ENCODE results near the gene PEAR1. TPM values are rescaled to one million over a fixed set of nuclear protein-coding genes. Genes with fewer than 3 reads are reported as not detected.

PEAR1 gene, protein sequence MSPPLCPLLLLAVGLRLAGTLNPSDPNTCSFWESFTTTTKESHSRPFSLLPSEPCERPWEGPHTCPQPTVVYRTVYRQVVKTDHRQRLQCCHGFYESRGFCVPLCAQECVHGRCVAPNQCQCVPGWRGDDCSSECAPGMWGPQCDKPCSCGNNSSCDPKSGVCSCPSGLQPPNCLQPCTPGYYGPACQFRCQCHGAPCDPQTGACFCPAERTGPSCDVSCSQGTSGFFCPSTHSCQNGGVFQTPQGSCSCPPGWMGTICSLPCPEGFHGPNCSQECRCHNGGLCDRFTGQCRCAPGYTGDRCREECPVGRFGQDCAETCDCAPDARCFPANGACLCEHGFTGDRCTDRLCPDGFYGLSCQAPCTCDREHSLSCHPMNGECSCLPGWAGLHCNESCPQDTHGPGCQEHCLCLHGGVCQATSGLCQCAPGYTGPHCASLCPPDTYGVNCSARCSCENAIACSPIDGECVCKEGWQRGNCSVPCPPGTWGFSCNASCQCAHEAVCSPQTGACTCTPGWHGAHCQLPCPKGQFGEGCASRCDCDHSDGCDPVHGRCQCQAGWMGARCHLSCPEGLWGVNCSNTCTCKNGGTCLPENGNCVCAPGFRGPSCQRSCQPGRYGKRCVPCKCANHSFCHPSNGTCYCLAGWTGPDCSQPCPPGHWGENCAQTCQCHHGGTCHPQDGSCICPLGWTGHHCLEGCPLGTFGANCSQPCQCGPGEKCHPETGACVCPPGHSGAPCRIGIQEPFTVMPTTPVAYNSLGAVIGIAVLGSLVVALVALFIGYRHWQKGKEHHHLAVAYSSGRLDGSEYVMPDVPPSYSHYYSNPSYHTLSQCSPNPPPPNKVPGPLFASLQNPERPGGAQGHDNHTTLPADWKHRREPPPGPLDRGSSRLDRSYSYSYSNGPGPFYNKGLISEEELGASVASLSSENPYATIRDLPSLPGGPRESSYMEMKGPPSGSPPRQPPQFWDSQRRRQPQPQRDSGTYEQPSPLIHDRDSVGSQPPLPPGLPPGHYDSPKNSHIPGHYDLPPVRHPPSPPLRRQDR
- total RNA-seq (2021) = 0.31 and 0.39 TPM in 2 replicates
- long read RNA-seq = 0 reads

DNA sequence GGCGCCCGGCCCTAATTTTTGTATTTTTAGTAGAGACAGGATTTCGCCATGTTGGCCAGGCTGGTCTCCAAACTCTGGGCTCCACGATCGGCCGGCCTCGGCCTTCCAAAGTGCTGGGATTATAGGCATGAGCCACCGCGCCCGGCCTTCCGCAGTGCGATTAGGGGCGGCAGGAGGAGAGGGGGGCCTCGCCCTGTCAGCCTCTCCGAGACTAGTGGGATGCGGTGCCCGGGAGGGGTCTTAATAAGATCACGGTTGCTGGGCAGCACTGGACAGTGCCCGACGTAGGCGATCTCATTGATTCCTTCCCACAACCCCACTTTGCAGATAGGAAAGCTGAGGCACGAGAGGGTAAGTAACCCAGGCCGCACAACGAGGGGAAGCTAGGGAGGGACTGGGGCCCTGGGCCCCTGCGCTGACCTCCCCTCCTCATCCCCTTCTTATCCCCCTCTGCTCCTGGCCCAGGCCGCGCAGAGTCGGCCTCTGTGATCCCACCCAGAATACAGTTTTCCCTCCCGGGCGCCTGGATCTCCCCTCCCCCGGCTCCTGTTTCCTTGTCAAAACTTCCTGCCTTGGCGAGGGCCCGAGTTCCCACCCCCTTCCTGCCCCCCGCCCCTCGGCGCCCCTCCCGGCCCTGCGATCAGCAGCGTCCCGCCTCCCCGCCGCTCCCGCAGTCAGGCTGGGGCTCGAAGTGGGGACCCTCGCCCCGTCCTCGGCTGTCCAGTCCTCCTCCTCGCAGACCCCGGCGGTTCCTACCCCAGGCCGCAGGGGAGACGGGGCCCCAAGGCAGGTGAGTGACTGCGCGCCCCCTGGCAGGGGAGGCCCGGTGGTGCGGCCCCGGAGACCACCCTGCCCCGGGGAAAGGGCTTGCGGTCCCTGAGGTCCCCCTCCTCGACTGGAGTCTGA lies at the start of gene PEAR1:
Gene PEAR1 (plus strand): TSS at position 671 of the 906 bp plus-strand sequence. CDS start 10,209 bp downstream, outside the sequence.
- no peak within 1 kb of the TSS for H4K8ac ChIP-seq (replicated peaks; ENCODE audit: insufficient read length, low read depth, low read length)
- H2AFZ ChIP-seq (ENCODE audit: low read length) = no peak within 1 kb of the TSS
- H3K23me2 ChIP-seq (ENCODE audit: insufficient read length, low read depth, low read length, poor library complexity, severe bottlenecking) = no peaks in the 10 kb centered on the region
- no peak within 1 kb of the TSS for H4K91ac ChIP-seq (ENCODE audit: insufficient read length, low read depth, low read length)
- TF ChIP-seq, protein P1, sequence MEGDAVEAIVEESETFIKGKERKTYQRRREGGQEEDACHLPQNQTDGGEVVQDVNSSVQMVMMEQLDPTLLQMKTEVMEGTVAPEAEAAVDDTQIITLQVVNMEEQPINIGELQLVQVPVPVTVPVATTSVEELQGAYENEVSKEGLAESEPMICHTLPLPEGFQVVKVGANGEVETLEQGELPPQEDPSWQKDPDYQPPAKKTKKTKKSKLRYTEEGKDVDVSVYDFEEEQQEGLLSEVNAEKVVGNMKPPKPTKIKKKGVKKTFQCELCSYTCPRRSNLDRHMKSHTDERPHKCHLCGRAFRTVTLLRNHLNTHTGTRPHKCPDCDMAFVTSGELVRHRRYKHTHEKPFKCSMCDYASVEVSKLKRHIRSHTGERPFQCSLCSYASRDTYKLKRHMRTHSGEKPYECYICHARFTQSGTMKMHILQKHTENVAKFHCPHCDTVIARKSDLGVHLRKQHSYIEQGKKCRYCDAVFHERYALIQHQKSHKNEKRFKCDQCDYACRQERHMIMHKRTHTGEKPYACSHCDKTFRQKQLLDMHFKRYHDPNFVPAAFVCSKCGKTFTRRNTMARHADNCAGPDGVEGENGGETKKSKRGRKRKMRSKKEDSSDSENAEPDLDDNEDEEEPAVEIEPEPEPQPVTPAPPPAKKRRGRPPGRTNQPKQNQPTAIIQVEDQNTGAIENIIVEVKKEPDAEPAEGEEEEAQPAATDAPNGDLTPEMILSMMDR (conservative IDR thresholded peaks at IDR 0.05) = peak; percentile 49
- Mint-ChIP-seq H3K27me3 (ENCODE audit: low read depth) (peaks cover 86% of the 10 kb centered on the region), H3K36me3 (ENCODE audit: insufficient read depth in 1 of 3, low read depth in 3 of 3) (no peaks in the 10 kb centered on the region), H3K4me3 (peak within 1 kb of the TSS; percentile 46 to 76), H3K27ac (no peak within 1 kb of the TSS), H3K4me1 (peaks cover 21 to 37% of the 10 kb centered on the region in 2 experiments), H3K9me3 (no peaks in the 10 kb centered on the region; a peak in 2 of 5 replicates)
- no CpG with 5 or more reads among the region's 60 CpGs for WGBS (ENCODE audit: extremely low coverage, insufficient read length, low lambda C conversion rate)
- H3K18ac ChIP-seq (ENCODE audit: insufficient read length, low read depth, low read length) = no peak within 1 kb of the TSS
- no peak within 1 kb of the TSS for H3K23ac ChIP-seq (ENCODE audit: insufficient read length, low read depth, low read length)
- no peaks in the 10 kb centered on the region for H3K79me2 ChIP-seq (ENCODE audit: insufficient read depth, low read length)
- no peak within 1 kb of the TSS for H3K14ac ChIP-seq (ENCODE audit: insufficient read depth, low read length)
- no peak within 1 kb of the TSS for H2BK12ac ChIP-seq (ENCODE audit: insufficient read length, low read depth, low read length)
- H2BK15ac ChIP-seq (ENCODE audit: low read depth, low read length) = no peak within 1 kb of the TSS
- no peak within 1 kb of the TSS for H3K56ac ChIP-seq (ENCODE audit: insufficient read length, low read depth, low read length)
- H3K4ac ChIP-seq (ENCODE audit: low read depth, low read length) = no peak within 1 kb of the TSS
- H3K4me2 ChIP-seq (ENCODE audit: insufficient read depth, insufficient read length, low read length) = peak within 1 kb of the TSS; percentile 54
- H4K5ac ChIP-seq (ENCODE audit: insufficient read length, low read depth, low read length) = no peak within 1 kb of the TSS
- no peak within 1 kb of the TSS for H3K27ac ChIP-seq (ENCODE audit: insufficient read length, low read depth, low read length)
- H3K9me3 ChIP-seq (ENCODE audit: control insufficient read depth, low read depth, low read length) = no peaks in the 10 kb centered on the region
- H2AK5ac ChIP-seq (ENCODE audit: insufficient read length, low read length) = no peak within 1 kb of the TSS
- H2BK120ac ChIP-seq (ENCODE audit: low read depth, low read length, poor library complexity, severe bottlenecking) = no peak within 1 kb of the TSS
- DNase-seq = peak; percentile 61
- H3K4me1 ChIP-seq (ENCODE audit: insufficient read depth, low read length) = no peaks in the 10 kb centered on the region
- no peak within 1 kb of the TSS for H3K9ac ChIP-seq (ENCODE audit: extremely low read depth, insufficient read length, low read length)
- no peaks in the 10 kb centered on the region for H4K20me1 ChIP-seq (ENCODE audit: control insufficient read depth, insufficient read depth, insufficient read length)
- no peaks in the 10 kb centered on the region for H3K79me1 ChIP-seq (ENCODE audit: insufficient read depth, low read depth, low read length, poor library complexity, severe bottlenecking)
- no peak within 1 kb of the TSS for H2BK5ac ChIP-seq (ENCODE audit: insufficient read length, low read length)
- H3T11ph ChIP-seq (ENCODE audit: low read length) = no peak within 1 kb of the TSS
- H3K27me3 ChIP-seq (ENCODE audit: insufficient read depth, low read length) = peaks cover 21% of the 10 kb centered on the region; the same call in 1 of the 2 replicates
- no peak within 1 kb of the TSS for H2BK20ac ChIP-seq (ENCODE audit: low read depth, low read length, poor library complexity, severe bottlenecking)
